22Rv1 (cell line): ENCODE results near the gene SPIB.

Source experiments
- H3K27ac ChIP-seq: fragments of 450-650 bp; 2 replicates; pipeline ENCODE4 v1.5.1; 2017
- ZFX ChIP-seq: fragments of 450-650 bp; IDR thresholded peaks from 2 replicates; pipeline ENCODE4 v1.6.1; 2017; ENCODE audit warnings: antibody characterized with exemption, borderline replicate concordance
- TF ChIP-seq, protein P1 (sequence below): fragments of 450-650 bp; IDR thresholded peaks from 2 replicates; pipeline ENCODE4 v1.5.1; 2017; ENCODE audit warnings: mild to moderate bottlenecking

SPIB gene

GRCh38 chr19:50418176-50419021 lies at the start of gene SPIB:
Gene SPIB (plus strand): TSS chr19:50418938. CDS start chr19:50418963, 25 bp downstream.
- no peak within 1 kb of the TSS for H3K27ac ChIP-seq

DNA sequence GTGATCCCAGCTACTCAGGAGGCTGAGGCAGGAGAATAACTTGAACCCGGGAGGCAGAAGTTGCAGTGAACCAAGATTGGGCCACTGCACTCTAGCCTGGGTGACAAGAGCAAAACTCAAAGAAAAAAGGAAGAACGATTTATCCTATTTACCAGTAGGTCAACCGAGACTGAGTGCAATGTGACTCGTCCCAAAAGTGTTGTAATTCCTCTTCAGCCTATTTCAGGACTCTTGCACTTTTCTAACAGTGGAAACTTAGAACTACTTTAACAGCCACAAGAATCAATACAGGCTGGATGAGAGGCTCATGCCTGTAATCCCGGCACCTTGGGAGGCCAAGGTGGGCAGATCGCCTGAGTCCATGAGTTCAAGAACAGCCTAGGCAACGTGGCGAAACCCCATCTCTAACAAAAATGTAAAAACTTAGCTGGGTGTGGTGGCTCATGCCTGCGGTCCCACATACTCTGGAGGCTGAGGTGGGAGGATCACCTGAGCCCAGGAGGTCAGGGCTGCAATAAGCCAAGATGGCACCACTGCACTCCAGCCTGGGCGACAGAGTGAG lies 46.7 kb upstream of the SPIB start:
- no peak overlapping the region for H3K27ac ChIP-seq
- TF ChIP-seq, protein P1, sequence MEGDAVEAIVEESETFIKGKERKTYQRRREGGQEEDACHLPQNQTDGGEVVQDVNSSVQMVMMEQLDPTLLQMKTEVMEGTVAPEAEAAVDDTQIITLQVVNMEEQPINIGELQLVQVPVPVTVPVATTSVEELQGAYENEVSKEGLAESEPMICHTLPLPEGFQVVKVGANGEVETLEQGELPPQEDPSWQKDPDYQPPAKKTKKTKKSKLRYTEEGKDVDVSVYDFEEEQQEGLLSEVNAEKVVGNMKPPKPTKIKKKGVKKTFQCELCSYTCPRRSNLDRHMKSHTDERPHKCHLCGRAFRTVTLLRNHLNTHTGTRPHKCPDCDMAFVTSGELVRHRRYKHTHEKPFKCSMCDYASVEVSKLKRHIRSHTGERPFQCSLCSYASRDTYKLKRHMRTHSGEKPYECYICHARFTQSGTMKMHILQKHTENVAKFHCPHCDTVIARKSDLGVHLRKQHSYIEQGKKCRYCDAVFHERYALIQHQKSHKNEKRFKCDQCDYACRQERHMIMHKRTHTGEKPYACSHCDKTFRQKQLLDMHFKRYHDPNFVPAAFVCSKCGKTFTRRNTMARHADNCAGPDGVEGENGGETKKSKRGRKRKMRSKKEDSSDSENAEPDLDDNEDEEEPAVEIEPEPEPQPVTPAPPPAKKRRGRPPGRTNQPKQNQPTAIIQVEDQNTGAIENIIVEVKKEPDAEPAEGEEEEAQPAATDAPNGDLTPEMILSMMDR, result no peak
- no peak for TF ChIP-seq ZFX

More at GRCh38 chr19:50418176-50419021, at the start of gene SPIB:
- TF ChIP-seq ZFX, result no peak
- TF ChIP-seq, protein P1, result no peak

- no peak for TF ChIP-seq ZFX
- H3K27ac ChIP-seq, result peak within 1 kb of the TSS; percentile 96
Observed at GRCh38 chr19:50376166-50377050, 42.3 kb upstream of the SPIB start, which contains the start of gene NR1H2. Gene NR1H2 (plus strand): TSS chr19:50376457. CDS start chr19:50377606, 1,149 bp downstream.

GRCh38 chr19:50377051-50377461 lies 41.7 kb upstream of the SPIB start:
- no peak for TF ChIP-seq ZFX
- peak overlapping the region; percentile 96 for H3K27ac ChIP-seq

DNA sequence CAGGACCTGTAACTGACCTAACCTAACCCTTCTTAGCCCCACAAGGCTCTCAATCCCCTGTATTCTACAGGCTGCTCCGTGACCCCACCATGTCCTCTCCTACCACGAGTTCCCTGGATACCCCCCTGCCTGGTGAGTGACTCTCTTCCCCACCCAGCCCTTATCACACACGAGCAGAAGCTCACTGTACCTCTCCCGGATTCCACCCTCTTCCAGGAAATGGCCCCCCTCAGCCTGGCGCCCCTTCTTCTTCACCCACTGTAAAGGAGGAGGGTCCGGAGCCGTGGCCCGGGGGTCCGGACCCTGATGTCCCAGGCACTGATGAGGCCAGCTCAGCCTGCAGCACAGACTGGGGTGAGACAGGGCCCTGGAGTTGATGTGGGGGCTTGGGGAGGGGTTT lies 41.2 kb upstream of the SPIB start:
- H3K27ac ChIP-seq, result peak overlapping the region; percentile 96

DNA sequence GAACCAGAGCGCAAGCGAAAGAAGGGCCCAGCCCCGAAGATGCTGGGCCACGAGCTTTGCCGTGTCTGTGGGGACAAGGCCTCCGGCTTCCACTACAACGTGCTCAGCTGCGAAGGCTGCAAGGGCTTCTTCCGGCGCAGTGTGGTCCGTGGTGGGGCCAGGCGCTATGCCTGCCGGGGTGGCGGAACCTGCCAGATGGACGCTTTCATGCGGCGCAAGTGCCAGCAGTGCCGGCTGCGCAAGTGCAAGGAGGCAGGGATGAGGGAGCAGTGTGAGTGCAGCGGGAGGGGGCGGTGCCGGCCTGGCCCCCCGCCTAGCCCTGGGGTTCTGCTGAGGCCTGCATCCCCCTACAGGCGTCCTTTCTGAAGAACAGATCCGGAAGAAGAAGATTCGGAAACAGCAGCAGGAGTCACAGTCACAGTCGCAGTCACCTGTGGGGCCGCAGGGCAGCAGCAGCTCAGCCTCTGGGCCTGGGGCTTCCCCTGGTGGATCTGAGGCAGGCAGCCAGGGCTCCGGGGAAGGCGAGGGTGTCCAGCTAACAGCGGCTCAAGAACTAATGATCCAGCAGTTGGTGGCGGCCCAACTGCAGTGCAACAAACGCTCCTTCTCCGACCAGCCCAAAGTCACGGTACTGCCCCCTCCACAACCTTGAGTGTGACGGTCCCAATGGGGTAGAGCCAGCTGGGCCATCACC lies 40.4 kb upstream of the SPIB start:
- TF ChIP-seq, protein P1, result no peak
- no peak for TF ChIP-seq ZFX
- H3K27ac ChIP-seq, result no peak overlapping the region

More for the DNA sequence above, 41.2 kb upstream of the SPIB start:
- TF ChIP-seq ZFX, result no peak
- TF ChIP-seq, protein P1, result no peak

- TF ChIP-seq ZFX, result no peak
- TF ChIP-seq, protein P1, result no peak
- no peak overlapping the region for H3K27ac ChIP-seq
Observed at GRCh38 chr19:50378863-50379236, 39.9 kb upstream of the SPIB start.
